GM19455 (cell line): ENCODE data around the gene NME7.
"Not testable (repeated sequence)": the region's sequence is repeated elsewhere in the genome, so short reads cannot be mapped to it uniquely, and the experiment has no call there.

Experiments
- ATAC-seq: cut with Tn5 transposase; IDR thresholded peaks from one replicate; pipeline ENCODE4 v1.9.1; 2021; ENCODE audit not compliant: unreplicated experiment

NME7 gene

GRCh38 chr1:169345511-169345910 is 22.1 kb downstream of the NME7 start:
- ATAC-seq, result no peak

GRCh38 chr1:169342096-169342495 is 25.5 kb downstream of the NME7 start:
- ATAC-seq, result not testable (repeated sequence)

- no peak for ATAC-seq
These were observed 26.7 kb downstream of the NME7 start for GRCh38 chr1:169340882-169341281.

GRCh38 chr1:169339773-169340172 is 27.8 kb downstream of the NME7 start:
- no peak for ATAC-seq

GRCh38 chr1:169338617-169339016 is 29.0 kb downstream of the NME7 start:
- no peak for ATAC-seq

GRCh38 chr1:169336947-169337715 is 30.5 kb downstream of the NME7 start:
- not testable (repeated sequence) for ATAC-seq

GRCh38 chr1:169334727-169335126 is 32.9 kb downstream of the NME7 start:
- not testable (repeated sequence) for ATAC-seq

GRCh38 chr1:169330927-169331326 is 36.7 kb downstream of the NME7 start:
- no peak for ATAC-seq

GRCh38 chr1:169329383-169329782 is 38.2 kb downstream of the NME7 start:
- no peak for ATAC-seq

- no peak for ATAC-seq
These were observed 39.7 kb downstream of the NME7 start for GRCh38 chr1:169327875-169328274.

GRCh38 chr1:169326956-169327268 is 40.7 kb downstream of the NME7 start:
- peak; percentile 57 for ATAC-seq

GRCh38 chr1:169326261-169326955 is 41.2 kb downstream of the NME7 start:
- ATAC-seq, result no peak

GRCh38 chr1:169325117-169325516 is 42.5 kb downstream of the NME7 start:
- no peak for ATAC-seq

- ATAC-seq, result no peak
These were observed 45.5 kb downstream of the NME7 start for GRCh38 chr1:169322138-169322537.

- no peak for ATAC-seq
These were observed 46.1 kb downstream of the NME7 start for GRCh38 chr1:169321539-169321938.

GRCh38 chr1:169318536-169319244 is 48.9 kb downstream of the NME7 start:
- ATAC-seq, result no peak

- no peak for ATAC-seq
These were observed 51.0 kb downstream of the NME7 start for GRCh38 chr1:169316556-169316955.

GRCh38 chr1:169312084-169312954 is 55.3 kb downstream of the NME7 start:
- no peak for ATAC-seq

GRCh38 chr1:169309178-169310166 is 58.1 kb downstream of the NME7 start:
- peak; percentile 67 for ATAC-seq
